CD14-positive monocyte (primary cell): Measurements from ENCODE around the gene COPS4. TPM values are rescaled to one million over a fixed set of nuclear protein-coding genes. Genes with fewer than 3 reads are reported as not detected.

Experiments used
- DNase-seq, 3 donors: peaks; one replicate each; pipeline ENCODE4 v3.0.0-alpha.2; 2011 to 2022
- H2AFZ ChIP-seq: 2 replicates; pipeline ENCODE4 v1.6.0; 2012; ENCODE audit warnings: mild to moderate bottlenecking, low read depth, low read length, inconsistent platforms; ENCODE audit not compliant: insufficient read depth, poor library complexity, severe bottlenecking
- H3K27ac ChIP-seq, 2 donors: 1 replicate in 1 of 2; 2 replicates in 1 of 2; pipeline ENCODE4 v1.5.1; 2012 to 2013; ENCODE audit warnings: low read length in 2 of 2, control low read depth in 1 of 2, inconsistent platforms in 1 of 2, low read depth in 1 of 2, mild to moderate bottlenecking in 1 of 2
- H3K27me3 ChIP-seq, 2 donors: one replicate each; pipeline versions ENCODE4 v1.6.0 to v1.6.1; 2011 to 2013; ENCODE audit warnings: low read length in 2 of 2; ENCODE audit not compliant: control insufficient read depth in 2 of 2, insufficient read depth in 2 of 2
- H3K36me3 ChIP-seq, 2 donors: replicated peaks in 1 of 2; 1 replicate in 1 of 2; 2 replicates in 1 of 2; pipeline versions ENCODE4 v1.5.1 to v1.6.1; 2012 to 2013; ENCODE audit warnings: low read length in 2 of 2, control low read depth in 1 of 2, inconsistent platforms in 1 of 2, mild to moderate bottlenecking in 1 of 2; ENCODE audit not compliant: insufficient read depth in 2 of 2, control insufficient read depth in 1 of 2
- H3K4me1 ChIP-seq, 2 donors: 1 replicate in 1 of 2; 2 replicates in 1 of 2; pipeline versions ENCODE4 v1.5.1 to v1.6.1; 2012 to 2013; ENCODE audit warnings: low read length in 2 of 2, control low read depth in 1 of 2, inconsistent platforms in 1 of 2, mild to moderate bottlenecking in 1 of 2, moderate library complexity in 1 of 2; ENCODE audit not compliant: insufficient read depth in 2 of 2, control insufficient read depth in 1 of 2
- H3K4me2 ChIP-seq: replicated peaks from 2 replicates; pipeline ENCODE3; 2012; ENCODE audit warnings: low read length, moderate library complexity, mild to moderate bottlenecking; ENCODE audit not compliant: poor library complexity, severe bottlenecking; ENCODE audit errors: extremely low read depth
- H3K4me3 ChIP-seq, 3 experiments: fragments of 200-600 bp in 1 of 3; sonication (generic) in 1 of 3; replicated peaks in 1 of 3; 1 replicate in 2 of 3; 2 replicates in 1 of 3; pipeline ENCODE4 v1.5.1; 2011 to 2013; ENCODE audit warnings: low read length in 3 of 3, mild to moderate bottlenecking in 3 of 3, control low read depth in 2 of 3, low read depth in 2 of 3, inconsistent platforms in 1 of 3, moderate library complexity in 1 of 3
- H3K79me2 ChIP-seq: 2 replicates; pipeline ENCODE4 v1.6.0; 2012; ENCODE audit warnings: mild to moderate bottlenecking, control low read depth, inconsistent platforms, low read length, moderate library complexity; ENCODE audit not compliant: insufficient read depth
- H3K9ac ChIP-seq: 2 replicates; pipeline ENCODE4 v1.6.0; 2017; ENCODE audit warnings: low read length, mild to moderate bottlenecking; ENCODE audit not compliant: insufficient read depth, poor library complexity, severe bottlenecking
- H3K9me3 ChIP-seq, 2 donors: replicated peaks in 1 of 2; 1 replicate in 1 of 2; 2 replicates in 1 of 2; pipeline versions ENCODE4 v1.5.1 to v1.6.1; 2012 to 2013; ENCODE audit warnings: low read length in 2 of 2, control low read depth in 1 of 2; ENCODE audit not compliant: control insufficient read depth in 1 of 2, insufficient read depth in 1 of 2
- H4K20me1 ChIP-seq: 2 replicates; pipeline ENCODE4 v1.6.0; 2012; ENCODE audit warnings: mild to moderate bottlenecking, low read length, control low read depth, moderate library complexity; ENCODE audit not compliant: insufficient read depth
- H3K27ac Mint-ChIP-seq, 7 donors: one replicate each; pipeline ENCODE4 v1.8.0; 2020; ENCODE audit warnings: mild to moderate bottlenecking in 7 of 7, mixed read lengths in 7 of 7, moderate library complexity in 6 of 7, inconsistent platforms in 2 of 7
- H3K27me3 Mint-ChIP-seq, 3 donors: one replicate each; pipeline ENCODE4 v1.8.0; 2021 to 2022; ENCODE audit warnings: low read depth in 3 of 3, mild to moderate bottlenecking in 3 of 3, mixed read lengths in 3 of 3, moderate library complexity in 3 of 3, inconsistent platforms in 1 of 3
- H3K36me3 Mint-ChIP-seq, 2 donors: one replicate each; pipeline ENCODE4 v1.8.0; 2020; ENCODE audit warnings: mixed read lengths in 2 of 2, inconsistent platforms in 1 of 2, mild to moderate bottlenecking in 1 of 2
- H3K4me1 Mint-ChIP-seq: one replicate; pipeline ENCODE4 v1.8.0; 2020; ENCODE audit warnings: mild to moderate bottlenecking, mixed read lengths
- H3K4me3 Mint-ChIP-seq, 2 donors: one replicate each; pipeline ENCODE4 v1.8.0; 2020; ENCODE audit warnings: mild to moderate bottlenecking in 2 of 2, mixed read lengths in 2 of 2, moderate library complexity in 1 of 2
- H3K9me3 Mint-ChIP-seq, 7 donors: one replicate each; pipeline ENCODE4 v1.8.0; 2020 to 2022; ENCODE audit warnings: mixed read lengths in 7 of 7, mild to moderate bottlenecking in 6 of 7, moderate library complexity in 6 of 7, inconsistent platforms in 2 of 7
- WGBS: methylation state at CpG from one replicate; pipeline ENCODE4 v1.1.5; 2013; ENCODE audit warnings: missing lambda C conversion rate; ENCODE audit not compliant: insufficient coverage; 5-methylcytosine and 5-hydroxymethylcytosine counted together
- intact Hi-C, 2 donors: fragments of 100-400 bp; cut with micrococcal nuclease; formaldehyde crosslinking; loops; one replicate each; pipeline versions ENCODE4 v1.15.0 to v1.15.1; 2023
- polyA plus RNA-seq, 3 donors: library from polyadenylated mRNA; depleted of rRNA in 1 of 3; unstranded in 2 of 3; stranded (reverse) in 1 of 3; fragments of 300-500 nt in 2 of 3; fragments of >200 nt in 1 of 3; fragmentation: Illumina TruSeq in 2 of 3; gene quantifications; 1 replicate in 2 of 3; 2 replicates in 1 of 3; pipeline ENCODE4 v1.2.3, GENCODE V29; 2012 to 2021
- TF ChIP-seq, protein P1 (sequence below): fragments of 200-600 bp; IDR thresholded peaks from one replicate; pipeline ENCODE4 v1.8.0; 2022; ENCODE audit warnings: antibody characterized with exemption, mild to moderate bottlenecking

COPS4 gene
- polyA plus RNA-seq, 3 donors = 16.0 to 54.7 (median 54.5) TPM

GRCh38 chr4:83009529-83009928 lies 25.5 kb upstream of the COPS4 start:
- Histone ChIP-seq H3K27ac (peak overlapping the region in 1 of 2 donors; percentile 94), H3K27me3 (no peaks in the 10 kb centered on the region), H4K20me1 (no peaks in the 10 kb centered on the region), H3K4me2 (peak overlapping the region; percentile 95), H3K9ac (peak overlapping the region; percentile 95), H2AFZ (peak overlapping the region; percentile 90), H3K9me3 (no peaks in the 10 kb centered on the region), H3K4me1 (peaks cover 31 to 35% of the 10 kb centered on the region in 2 donors), H3K36me3 (no peaks in the 10 kb centered on the region), H3K79me2 (peaks cover 80% of the 10 kb centered on the region), H3K4me3 (peak overlapping the region; percentile 94 to 99 (median 98))
- WGBS = 29% methylated on average over 1 of the region's 3 CpGs
- TF ChIP-seq, protein P1, sequence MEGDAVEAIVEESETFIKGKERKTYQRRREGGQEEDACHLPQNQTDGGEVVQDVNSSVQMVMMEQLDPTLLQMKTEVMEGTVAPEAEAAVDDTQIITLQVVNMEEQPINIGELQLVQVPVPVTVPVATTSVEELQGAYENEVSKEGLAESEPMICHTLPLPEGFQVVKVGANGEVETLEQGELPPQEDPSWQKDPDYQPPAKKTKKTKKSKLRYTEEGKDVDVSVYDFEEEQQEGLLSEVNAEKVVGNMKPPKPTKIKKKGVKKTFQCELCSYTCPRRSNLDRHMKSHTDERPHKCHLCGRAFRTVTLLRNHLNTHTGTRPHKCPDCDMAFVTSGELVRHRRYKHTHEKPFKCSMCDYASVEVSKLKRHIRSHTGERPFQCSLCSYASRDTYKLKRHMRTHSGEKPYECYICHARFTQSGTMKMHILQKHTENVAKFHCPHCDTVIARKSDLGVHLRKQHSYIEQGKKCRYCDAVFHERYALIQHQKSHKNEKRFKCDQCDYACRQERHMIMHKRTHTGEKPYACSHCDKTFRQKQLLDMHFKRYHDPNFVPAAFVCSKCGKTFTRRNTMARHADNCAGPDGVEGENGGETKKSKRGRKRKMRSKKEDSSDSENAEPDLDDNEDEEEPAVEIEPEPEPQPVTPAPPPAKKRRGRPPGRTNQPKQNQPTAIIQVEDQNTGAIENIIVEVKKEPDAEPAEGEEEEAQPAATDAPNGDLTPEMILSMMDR = no peak
- H3K36me3 Mint-ChIP-seq = peaks cover 0 to 4% of the 10 kb centered on the region in 2 donors
- peaks cover 43% of the 10 kb centered on the region for H3K4me1 Mint-ChIP-seq
- DNase-seq = no peak
- H3K27ac Mint-ChIP-seq = peak overlapping the region; percentile 94 to 99 (median 98)
- peak overlapping the region; percentile 94 to 99 for H3K4me3 Mint-ChIP-seq
- peaks cover 0 to 1% (median 0%) of the 10 kb centered on the region in 3 donors for H3K27me3 Mint-ChIP-seq
- intact Hi-C loops = no loop called here
- no peaks in the 10 kb centered on the region for H3K9me3 Mint-ChIP-seq

DNA sequence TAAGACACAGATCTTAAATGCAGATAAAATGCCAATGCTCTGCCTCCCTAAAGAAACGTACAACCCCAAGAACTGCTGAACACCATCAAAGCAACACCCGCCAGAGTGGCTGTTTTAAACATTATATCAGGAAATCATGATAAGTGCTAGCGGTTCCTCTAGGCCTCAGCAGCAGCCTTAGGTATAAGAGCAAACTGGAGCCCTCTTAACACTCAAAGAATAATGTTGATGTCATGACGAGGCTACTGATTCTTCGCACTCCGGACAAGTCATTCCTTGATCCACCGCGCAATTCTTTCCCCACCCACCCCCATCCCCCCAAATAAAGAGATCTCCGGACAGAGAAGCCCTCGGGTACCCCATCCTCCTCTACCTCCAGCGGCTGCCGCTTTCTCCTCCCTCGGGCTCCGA lies 24.9 kb upstream of the COPS4 start:
- Histone ChIP-seq H3K36me3 (no peaks in the 10 kb centered on the region), H4K20me1 (no peaks in the 10 kb centered on the region), H3K27me3 (no peaks in the 10 kb centered on the region), H3K79me2 (peaks cover 74% of the 10 kb centered on the region), H3K4me3 (peak overlapping the region; percentile 94 to 99 (median 98)), H3K9me3 (no peaks in the 10 kb centered on the region), H3K4me1 (peaks cover 31 to 35% of the 10 kb centered on the region in 2 donors), H3K27ac (peak overlapping the region; percentile 94 to 98), H3K9ac (peak overlapping the region; percentile 95), H3K4me2 (peak overlapping the region; percentile 95), H2AFZ (peak overlapping the region; percentile 90)
- WGBS = 0% methylated on average over 10 of the region's 14 CpGs
- H3K4me1 Mint-ChIP-seq = peaks cover 43% of the 10 kb centered on the region
- H3K27ac Mint-ChIP-seq = peak overlapping the region; percentile 94 to 99 (median 98)
- peak overlapping the region; percentile 94 to 99 for H3K4me3 Mint-ChIP-seq
- DNase-seq = peak in 2 of 3 donors; percentile 28 to 36
- H3K36me3 Mint-ChIP-seq = peaks cover 0 to 4% of the 10 kb centered on the region in 2 donors
- H3K9me3 Mint-ChIP-seq = no peaks in the 10 kb centered on the region
- TF ChIP-seq, protein P1 = no peak
- H3K27me3 Mint-ChIP-seq = peaks cover 0 to 1% (median 0%) of the 10 kb centered on the region in 3 donors
- intact Hi-C loops = loop anchor here (5.0 kb wide), 1 partner anchor 108 kb away; the partner anchor contains the start of gene THAP9 (in 2 of the 2)
